HG02852 (cell line): Measurements from ENCODE around the gene TFEB.

Experiments used
- ATAC-seq: cut with Tn5 transposase; IDR thresholded peaks from one replicate; pipeline ENCODE4 v1.9.1; 2021; ENCODE audit warnings: mild to moderate bottlenecking, moderate library complexity; ENCODE audit not compliant: unreplicated experiment

Gene TFEB

DNA sequence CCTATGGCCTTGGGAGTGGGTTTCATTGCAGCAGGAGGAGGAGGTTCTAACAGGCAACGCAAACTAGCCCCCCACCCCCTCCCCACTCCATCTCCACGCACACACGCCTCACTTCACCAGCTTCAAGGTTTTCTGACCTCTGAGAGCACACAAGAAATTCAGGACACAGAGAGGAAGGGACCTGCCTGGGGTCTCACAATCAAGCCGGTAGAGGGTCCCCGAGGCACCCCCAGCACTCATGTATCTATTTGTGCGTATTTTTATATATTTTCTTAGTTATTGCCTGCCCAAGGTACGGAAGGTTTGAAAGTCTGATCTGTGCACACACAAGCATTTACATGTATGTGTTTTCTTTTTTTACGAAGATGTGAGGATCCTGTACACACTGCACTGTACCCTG lies 80.2 kb downstream of the TFEB start:
- no peak for ATAC-seq

DNA sequence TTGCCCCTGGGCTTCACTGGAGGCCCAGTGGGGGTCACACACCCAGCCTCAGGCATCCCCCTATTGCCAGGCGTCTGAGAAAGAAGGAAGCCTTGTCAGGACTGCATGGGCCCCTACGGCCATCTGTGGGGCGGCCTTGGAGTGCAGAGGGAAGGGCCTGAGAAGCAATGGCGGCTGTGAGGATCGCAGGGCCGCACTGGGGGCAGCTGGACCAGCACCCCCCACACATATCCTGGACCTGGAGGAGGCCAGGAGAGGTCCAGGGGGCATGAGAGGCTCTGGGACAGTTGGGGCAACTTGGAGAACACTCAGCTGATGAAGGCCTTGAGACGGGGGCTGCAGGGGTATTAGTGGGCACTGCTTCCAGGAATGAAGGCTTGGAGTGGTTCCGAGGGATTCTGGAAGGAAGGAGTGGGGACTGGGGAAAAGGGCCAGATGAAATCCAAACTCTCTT lies 80.7 kb downstream of the TFEB start:
- no peak for ATAC-seq

DNA sequence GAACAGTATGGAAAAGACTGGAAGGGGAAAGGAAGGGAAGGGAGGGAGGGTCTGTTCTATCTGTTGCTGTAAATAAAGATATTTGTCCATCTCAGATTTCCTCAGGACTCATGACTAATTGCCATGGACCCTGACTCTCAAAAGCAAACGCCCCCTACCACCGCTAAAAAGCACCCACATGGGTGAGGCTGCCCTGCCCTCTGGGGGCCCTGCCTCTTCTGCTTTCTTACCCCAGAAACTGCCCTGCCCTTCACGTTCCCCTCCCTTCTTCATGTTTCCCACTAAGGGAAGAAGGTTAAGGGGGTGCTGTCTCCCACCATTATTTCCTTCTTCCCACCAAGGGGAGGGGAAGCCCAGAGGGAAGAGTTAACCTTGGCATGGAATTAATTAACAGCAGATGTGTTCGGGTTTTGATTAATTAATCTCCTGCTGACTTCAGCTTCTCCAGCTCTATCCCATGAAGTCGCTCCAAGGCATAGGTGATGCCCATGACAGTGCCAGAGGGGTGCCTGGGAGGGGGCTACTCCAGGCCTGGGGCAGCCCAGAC lies 81.2 kb downstream of the TFEB start:
- no peak for ATAC-seq

DNA sequence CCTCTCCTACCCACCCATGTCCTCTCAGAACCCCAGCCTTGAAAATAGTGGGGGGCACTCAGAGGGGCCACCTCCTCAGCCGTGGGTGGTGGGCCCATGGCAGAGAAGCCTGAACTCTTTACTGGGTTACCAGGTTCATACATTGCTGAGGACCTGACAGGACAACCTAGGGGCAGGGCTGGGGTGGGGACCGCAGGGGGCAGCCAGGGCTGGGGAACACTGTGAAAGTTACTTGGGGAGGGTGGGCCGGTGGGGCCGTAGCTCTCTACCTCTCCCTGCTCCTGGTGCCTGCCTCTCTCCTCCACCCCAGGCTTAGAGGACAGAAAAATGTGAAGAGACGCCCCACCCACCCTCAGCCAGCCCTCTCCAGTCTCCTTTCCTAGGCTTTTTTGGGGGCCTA lies 81.7 kb downstream of the TFEB start:
- no peak for ATAC-seq

DNA sequence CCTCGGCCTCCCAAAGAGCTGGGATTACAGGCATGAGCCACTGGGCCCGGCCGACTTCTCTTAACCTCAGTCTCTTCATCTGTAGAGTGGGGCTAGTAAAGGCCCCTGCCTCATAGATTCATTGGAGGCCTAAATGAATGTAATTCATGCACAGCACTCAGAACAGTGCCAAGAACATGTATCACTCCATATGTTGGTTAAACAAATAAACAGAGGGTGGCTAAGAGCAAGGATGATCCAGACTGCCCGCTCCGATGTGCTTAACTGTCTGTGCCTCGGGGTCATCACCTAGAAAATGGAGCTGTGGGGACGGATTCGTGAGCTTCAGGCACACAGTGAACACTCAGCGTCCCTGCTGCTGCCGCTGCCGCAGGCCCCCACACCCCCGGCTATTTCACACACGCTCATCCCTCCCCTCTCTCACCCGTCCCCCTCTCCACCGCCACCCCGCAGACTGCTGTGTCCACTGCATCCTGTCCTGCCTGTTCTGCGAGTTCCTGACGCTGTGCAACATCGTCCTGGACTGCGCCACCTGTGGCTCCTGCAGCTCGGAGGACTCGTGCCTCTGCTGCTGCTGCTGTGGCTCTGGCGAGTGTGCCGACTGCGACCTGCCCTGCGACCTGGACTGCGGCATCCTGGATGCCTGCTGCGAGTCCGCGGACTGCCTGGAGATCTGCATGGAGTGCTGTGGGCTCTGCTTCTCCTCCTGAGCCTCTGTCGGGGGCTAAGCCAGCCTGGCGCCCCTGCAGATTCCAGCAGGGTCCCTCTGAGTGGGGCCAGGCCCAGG lies 82.3 kb downstream of the TFEB start:
- no peak for ATAC-seq

DNA sequence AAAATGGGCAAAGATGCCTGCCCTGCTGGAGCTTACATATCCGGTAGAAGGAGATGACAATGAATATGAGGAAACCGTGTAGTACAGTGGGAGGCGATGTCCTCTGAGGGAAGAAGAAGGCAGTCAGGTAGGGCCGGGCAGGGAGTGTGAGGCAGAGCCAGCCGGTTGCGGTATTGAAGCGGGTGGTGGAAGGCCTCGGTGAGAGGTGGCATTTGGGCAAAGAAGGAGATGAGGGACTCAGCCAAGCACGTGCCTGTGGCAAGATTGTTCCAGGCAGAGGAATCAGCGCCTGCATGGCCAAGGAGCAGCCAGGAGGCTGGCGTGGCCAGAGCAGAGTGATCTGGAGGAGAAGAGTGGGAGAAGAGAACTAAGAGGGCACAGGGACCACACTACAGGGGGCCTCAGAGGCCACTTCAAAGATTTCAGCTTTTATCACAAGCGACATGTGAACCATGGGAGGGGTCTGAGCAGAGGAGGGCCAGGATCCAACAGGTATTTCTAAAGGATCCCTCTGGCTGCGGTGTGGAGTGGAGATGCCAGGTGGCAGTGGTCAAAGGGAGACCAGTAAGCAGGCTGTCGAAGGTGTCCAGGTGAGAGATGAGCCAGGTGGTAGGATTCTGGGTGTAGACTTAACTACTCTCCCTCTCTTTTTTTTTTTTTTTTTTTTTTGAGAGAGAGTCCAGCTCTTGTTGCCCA lies 83.3 kb downstream of the TFEB start:
- ATAC-seq: no peak

DNA sequence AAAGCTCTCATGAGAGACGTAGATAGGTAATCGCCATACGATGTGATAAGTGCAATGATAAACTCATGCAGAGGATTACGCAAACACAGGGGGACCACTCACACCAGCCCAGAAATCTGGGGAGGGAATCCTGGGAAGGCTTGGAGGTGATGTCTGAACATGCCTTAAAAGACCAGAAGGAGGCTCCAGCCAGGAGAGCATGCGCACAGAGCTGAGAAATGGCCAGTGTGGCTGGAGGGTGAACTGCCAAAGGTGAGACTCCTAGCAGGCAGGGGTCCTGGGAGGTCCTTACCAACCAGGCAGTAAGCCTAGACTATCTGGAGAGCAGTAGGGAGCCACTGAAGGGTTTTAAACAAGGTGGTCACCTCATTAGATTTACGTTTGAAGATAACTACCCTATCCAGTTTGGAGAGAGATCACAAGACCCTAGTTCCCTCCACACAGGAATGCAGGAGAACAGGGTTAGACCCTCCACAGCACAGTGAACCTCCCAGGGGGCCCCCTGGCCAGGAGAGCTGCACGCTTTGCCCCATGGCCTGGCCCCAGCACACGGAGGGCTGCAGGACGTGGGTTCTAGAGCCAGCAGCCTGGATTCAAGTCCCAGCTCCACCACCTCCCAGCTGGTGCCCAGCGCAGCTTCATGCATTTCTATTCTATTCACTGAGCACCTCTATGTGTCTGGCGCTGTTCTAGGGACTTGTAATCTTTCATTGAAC lies 84.0 kb downstream of the TFEB start:
- ATAC-seq: no peak

DNA sequence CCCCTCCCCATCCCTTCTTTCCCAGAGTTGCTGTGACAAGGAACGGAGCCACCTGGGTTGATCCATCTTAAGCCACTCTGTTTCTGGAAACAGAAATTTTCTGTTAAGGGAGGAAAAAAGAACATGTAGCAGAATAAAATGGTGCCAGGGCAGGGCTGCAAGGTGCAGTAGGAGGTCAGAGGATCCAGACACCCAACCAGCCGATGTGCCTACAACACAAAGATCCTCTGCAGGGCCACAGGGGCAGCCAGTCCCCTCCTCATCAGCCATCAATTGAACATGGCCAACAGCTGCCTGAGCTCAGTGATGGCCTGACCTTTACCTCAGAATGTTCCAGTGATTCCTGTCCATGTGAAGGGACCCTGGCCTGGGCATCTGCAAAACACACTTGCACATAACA lies 85.3 kb downstream of the TFEB start:
- no peak for ATAC-seq

DNA sequence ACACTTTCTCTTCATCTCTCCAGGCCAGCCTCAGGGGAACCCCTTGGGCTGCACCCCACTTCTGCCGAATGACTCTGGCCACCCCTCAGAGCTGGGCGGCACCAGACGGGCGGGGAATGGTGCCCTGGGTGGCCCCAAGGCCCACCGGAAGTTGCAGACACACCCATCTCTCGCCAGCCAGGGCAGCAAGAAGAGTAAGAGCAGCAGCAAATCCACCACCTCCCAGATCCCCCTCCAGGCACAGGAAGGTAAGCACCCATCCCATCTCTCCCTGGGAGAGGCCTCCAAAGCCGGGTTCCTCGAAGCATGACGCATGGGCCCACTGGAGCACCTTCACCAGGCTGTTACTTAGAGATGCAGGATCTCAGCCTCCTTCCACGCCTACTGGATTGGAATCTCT lies 85.8 kb downstream of the TFEB start:
- no peak for ATAC-seq

DNA sequence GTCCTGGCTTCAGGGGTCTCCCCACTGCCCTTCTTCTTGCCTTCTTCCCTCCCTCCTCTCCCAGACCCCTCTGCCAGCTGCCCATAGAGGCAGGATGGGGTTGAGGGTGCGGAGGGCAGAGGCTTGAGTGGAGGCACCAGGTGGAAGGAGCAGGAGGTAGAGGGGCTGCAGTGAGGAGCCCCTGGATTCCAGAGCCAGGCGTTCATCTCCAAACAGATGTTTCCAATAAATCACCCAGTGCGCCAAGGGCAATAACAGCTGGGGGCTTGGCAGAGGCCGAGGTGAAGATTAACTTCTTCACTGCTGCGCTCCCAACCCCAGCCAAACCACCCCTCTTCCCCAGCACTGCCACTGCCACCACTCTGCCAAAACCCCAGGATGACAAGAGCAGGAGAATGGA lies 86.5 kb downstream of the TFEB start:
- no peak for ATAC-seq

DNA sequence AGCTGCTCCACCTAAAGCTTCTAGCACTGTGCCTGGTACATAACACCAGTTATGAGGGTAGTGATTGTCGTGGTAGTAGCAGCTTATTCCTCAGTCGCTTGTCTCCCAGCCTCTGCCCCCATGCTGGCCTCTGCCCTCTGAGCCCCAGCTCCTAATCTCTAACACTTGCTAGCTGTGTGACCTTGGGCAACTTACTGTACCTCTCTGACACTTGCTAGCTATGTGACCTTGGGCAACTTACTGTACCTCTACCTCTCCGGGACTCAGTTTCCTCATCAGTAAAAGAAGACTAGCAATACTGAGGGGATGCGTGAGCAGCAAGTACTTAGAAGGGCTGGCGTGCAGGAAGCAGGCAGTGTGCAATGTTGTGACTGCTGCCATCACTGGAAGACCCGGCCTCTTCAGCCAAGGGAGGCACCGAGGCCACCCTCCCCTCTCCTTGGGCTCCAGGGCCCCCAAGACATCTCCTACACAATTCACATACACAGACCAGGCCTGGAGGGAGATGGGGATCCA lies 87.3 kb downstream of the TFEB start:
- no peak for ATAC-seq

DNA sequence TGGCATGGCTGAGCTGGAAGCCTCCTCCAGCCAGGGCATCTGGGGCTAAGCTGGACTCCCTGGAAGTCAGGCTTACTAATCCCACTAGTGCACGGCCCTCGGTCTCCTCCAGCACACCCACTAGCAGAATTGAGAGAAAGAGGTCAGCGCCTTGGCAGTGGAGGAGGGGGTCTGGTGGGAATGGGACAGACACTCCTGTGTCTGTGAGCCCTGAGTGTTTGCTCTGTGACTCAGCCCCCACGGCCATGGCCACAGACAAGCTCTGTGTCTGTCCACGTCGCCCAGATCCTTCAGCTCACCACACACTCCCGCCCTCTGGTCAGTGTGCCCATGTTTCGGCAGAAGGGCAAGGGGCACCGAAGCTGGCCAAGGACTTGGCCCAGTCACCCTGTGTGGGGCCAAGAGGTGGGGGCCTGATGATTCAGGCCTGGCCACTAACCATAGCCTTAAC lies 88.3 kb downstream of the TFEB start:
- no peak for ATAC-seq

DNA sequence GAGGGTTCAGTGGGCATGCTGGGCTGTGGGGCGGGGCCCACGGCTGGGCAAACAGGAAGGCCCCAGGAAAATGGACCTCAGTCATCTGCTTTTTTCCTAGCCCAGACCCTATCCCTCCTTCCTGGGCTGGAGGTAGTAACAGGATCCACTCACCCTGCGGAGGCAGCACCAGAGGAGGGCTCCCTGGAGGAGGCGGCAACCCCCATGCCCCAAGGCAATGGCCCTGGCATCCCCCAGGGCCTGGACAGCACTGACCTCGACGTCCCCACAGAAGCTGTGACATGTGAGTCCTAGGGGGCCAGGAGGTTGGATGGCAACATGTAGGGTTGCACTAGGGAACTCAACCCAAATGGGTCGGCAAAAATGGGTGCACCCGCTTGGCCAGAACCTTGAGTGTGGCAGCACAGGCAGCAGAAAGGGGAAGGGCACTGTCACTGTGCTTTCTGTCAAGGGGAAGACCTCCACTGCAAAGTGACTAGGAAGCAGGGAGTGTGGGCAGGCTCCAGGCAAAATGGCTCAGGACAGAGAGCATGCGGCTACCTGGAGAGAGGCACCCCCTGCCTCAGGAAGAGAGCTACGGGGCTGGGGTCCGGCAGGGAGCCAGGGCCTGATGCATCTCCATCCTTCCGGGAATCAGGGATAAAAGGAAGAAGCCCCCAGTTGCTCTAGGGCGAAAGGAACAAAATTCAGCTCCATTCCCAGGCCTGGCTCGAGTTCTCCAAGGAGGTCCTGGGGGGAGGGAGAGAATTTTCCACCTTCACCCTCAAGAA lies 89.2 kb downstream of the TFEB start:
- ATAC-seq: no peak

DNA sequence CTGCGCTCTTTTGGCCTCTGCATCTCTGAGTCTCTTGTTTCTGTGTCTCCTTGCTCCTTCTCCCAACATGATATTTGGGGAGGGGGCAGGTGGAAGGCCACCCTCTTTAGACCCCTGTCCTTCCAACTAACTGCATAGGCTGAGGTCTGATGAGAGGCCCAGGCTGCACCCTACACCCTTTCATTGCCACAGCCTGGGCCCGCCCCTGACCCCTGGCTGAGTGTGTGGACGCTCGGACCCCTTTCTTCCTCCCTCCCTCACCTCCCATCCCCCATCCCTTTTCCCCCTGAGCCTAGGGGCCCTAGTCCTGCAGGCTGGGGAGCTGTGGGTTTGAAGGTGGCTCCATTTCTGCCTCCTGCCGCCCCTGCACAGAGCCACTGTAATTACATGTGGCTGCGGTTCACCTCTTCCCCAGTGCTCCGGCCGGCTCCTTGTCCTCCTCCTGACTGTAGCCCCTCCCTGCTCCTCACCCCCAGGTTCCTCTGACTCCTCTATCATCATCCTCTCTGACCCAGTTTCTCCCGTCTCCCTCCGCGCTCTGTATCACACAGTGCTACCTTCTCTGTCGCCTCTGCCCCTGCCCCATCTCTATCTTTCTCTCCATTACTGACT lies 90.3 kb downstream of the TFEB start:
- no peak for ATAC-seq

DNA sequence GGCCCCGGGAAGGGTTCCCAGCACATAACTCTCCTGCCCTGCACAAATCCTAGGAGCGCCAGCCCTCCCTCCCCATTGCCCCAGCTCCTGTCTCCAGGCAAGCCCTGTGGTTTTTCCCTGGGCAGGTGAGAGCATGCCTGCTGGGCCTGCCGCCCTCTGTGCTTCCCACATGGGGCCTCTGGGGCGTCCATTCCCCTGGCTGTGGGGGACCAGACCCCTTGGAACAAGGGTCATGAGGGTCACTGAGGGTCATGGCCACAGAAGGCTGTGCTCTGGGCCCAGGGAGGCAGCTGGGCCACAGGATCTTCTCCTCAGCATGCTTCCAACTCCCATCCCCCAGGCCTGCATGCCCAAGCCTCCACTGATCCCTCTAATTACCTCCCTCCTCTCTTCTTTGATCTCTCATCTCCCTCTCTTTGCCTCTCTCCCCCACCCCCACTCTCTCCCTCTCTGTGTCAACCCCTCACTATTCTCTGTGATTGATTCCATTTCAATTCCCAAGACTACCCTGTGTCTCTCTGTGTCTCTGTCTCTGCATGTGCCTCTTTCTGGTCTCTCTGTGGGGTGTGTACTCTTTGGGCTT lies 91.0 kb downstream of the TFEB start:
- ATAC-seq: no peak

DNA sequence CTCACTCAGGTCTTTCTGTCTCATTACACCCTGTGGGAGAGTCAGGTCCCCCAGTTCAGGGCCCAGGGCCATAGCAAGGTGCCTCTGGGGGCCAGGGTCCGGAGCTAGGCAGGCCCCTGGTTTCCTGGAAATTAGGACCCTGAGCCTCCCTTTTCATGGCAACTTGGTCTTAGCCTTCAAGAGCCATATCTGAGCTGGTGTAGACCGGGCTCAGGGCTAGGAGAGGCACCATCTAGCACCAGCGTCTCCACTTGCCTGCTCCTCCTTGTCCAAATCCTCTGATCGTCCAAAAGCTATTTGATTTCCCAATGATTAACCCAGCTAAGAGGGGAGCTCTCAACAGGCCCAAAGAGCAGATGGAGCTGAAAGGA lies 91.5 kb downstream of the TFEB start:
- ATAC-seq: no peak

DNA sequence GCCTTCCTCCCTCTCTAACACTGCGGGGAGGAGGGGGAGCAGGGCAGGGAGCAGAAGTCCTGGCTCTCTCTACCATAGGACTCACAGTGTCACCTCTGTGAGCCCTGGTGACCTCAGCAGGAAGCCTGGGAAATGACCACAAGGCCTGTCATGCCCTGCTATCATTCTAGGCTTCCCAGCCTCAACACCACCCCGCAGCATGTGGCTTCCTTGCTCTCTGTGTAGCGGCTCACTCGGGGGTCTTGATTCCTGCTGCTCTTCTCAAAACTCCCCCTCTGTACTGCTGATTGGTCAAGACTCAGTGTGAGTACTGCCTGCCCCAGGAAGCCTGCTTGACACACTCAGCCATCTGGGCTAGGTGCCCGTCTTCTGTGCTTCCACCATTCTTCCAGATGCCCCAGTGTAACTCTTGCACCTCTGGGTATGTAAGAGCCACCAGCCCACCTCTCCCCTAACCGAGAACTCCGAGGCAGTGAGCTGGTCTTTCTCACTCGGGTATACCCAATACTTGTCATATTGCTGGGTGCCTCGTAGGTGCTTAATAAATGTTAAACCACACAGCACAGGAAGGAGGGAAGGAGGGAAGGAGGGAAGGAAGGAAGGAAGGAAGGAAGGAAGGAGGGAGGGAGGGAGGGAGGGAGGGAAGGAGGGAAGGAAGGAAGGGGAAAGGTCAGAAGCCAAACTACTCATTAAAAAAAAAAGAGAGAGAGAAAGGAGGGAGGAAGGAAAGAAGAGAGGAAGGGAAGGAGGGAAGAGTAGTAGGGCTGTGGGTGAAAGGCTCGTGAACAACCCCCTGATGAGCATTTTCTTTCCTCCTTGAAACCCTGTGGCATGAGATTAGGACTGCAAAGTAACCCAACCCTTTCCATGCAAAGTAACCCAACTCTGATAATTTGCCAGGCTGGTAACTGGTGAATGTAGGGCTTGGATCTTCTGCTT lies 92.2 kb downstream of the TFEB start:
- no peak for ATAC-seq

DNA sequence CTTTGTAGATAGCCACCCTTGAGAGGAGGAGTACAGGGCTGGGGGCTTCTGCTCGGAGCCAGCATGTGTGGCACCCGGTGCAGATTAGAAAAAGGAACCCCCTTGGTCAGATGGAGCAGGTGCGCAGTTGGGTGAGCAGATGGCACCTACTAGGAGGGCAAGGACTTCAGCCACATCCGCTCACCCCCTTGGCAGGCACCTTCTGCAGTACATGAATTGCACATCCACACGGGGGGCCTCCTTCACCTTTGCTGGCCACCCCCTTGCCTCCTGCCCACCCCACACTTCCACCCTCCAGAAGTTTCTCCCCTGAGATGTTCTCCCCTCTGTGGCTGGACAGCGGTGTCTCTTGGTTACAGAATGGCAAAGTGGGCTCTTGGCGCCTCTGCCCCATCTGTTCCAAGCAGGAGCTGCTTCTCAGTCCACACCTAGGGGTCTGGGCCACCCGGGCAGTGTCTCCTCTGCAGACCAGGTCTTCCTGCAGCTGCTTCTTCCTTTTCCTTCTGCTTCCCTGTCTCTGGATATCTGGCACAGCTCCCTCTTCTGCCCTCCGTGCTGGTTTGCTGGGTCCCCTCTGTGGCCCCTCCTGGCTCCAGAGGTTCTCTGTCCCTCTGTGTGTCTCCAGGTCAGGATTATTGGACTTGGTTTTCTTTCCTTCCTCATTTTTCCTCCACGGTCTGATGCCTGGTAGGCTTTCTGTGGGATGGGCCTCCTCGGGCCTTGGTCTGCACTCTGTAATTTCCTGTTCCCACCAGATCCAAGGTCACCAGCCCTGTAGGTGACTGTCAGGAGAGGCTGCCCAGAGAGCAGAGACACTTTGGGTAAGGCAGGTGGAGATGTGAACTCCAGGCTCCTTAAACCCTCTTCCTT lies 93.1 kb downstream of the TFEB start:
- ATAC-seq: no peak
